ENCODE results near the gene TRIM72.
"Not testable (repeated sequence)": the region's sequence is repeated elsewhere in the genome, so short reads cannot be mapped to it uniquely, and the experiment has no call there.

TRIM72 gene

GRCh38 chr16:31242206-31242605, 28.3 kb downstream of the TRIM72 start:
- Histone ChIP-seq H3K27me3 (ENCODE audit: low read depth) (no peaks in the 10 kb centered on the region), H3K36me3 (replicated peaks) (no peaks in the 10 kb centered on the region), H3K4me3 (no peak overlapping the region), H3K9me3 (no peaks in the 10 kb centered on the region), H3K4me1 (no peaks in the 10 kb centered on the region)
- in situ Hi-C loops (cut with MboI; ENCODE audit: low sequenced_read_pairs) = no loop called here
- no peak for DNase-seq (ENCODE audit: low spot score in 2 of 2)

- in situ Hi-C loops (cut with MboI; ENCODE audit: low sequenced_read_pairs) = no loop called here
Observed at GRCh38 chr16:31243734-31244670, 30.1 kb downstream of the TRIM72 start.

GRCh38 chr16:31245598-31245997, 31.7 kb downstream of the TRIM72 start:
- H3K9me3 ChIP-seq; H3K36me3 ChIP-seq (replicated peaks); H3K4me3 ChIP-seq; DNase-seq (ENCODE audit: low spot score in 2 of 2); H3K27me3 ChIP-seq (ENCODE audit: low read depth); in situ Hi-C loops (cut with MboI; ENCODE audit: low sequenced_read_pairs); H3K4me1 ChIP-seq: not testable (repeated sequence)

More at GRCh38 chr16:31243734-31244670, 30.1 kb downstream of the TRIM72 start:
- Histone ChIP-seq H3K36me3 (replicated peaks) (no peaks in the 10 kb centered on the region), H3K9me3 (no peaks in the 10 kb centered on the region), H3K4me3 (no peak overlapping the region), H3K4me1 (no peaks in the 10 kb centered on the region), H3K27me3 (ENCODE audit: low read depth) (no peaks in the 10 kb centered on the region)
- DNase-seq (ENCODE audit: low spot score in 2 of 2) = no peak

DNA sequence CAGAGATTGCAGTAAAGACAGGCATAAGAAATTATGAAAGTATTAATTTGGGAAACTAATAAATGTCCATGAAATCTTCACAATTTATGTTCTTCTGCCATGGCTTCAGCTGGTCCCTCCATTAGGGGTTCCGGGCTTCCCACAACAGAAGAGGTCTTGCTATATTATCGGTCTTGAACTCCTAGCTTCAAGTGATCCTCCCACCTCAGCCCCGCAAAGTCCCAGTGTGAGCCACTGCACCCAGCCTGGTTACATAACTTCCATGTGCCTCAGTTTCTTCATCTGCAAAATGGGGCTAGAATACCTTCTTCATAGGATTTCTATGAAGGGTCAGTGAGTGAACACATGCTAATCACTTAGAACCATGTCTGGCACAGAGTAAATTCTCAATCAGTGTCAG, 32.4 kb downstream of the TRIM72 start:
- in situ Hi-C loops (cut with MboI; ENCODE audit: low sequenced_read_pairs) = no loop called here
- Histone ChIP-seq H3K4me3 (no peak overlapping the region), H3K4me1 (no peaks in the 10 kb centered on the region), H3K9me3 (no peaks in the 10 kb centered on the region), H3K27me3 (ENCODE audit: low read depth) (no peaks in the 10 kb centered on the region), H3K36me3 (replicated peaks) (no peaks in the 10 kb centered on the region)
- DNase-seq (ENCODE audit: low spot score in 2 of 2) = no peak

DNA sequence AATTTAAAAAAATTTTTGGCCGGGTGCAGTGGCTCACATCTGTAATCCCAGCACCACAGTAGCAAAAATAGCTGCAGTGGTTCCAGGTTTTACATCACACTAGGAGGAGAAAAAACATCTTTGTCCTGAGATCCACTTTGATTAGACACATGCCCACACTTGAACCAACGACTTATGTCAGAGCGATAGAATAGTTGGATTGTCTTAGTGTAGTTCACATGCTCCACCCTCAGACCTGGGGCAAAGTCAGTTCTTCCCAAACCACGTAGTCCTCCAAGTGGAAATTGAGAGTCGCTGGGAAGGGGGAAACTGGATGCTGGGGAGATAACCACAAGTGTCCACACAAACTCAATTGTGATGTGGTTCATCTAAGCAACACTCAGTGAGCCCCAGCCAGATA, 34.4 kb downstream of the TRIM72 start:
- H3K36me3 ChIP-seq (replicated peaks) = no peaks in the 10 kb centered on the region
- no peaks in the 10 kb centered on the region for H3K9me3 ChIP-seq
- no peaks in the 10 kb centered on the region for H3K27me3 ChIP-seq (ENCODE audit: low read depth)
- no peak for DNase-seq (ENCODE audit: low spot score in 2 of 2)
- H3K4me3 ChIP-seq = no peak overlapping the region
- H3K4me1 ChIP-seq = no peaks in the 10 kb centered on the region
- in situ Hi-C loops (cut with MboI; ENCODE audit: low sequenced_read_pairs) = no loop called here

GRCh38 chr16:31250782-31251384, 37.0 kb downstream of the TRIM72 start:
- Histone ChIP-seq H3K4me1 (no peaks in the 10 kb centered on the region), H3K4me3 (no peak overlapping the region), H3K9me3 (no peaks in the 10 kb centered on the region), H3K27me3 (ENCODE audit: low read depth) (peaks cover 4% of the 10 kb centered on the region; the same call in 1 of the 2 replicates), H3K36me3 (replicated peaks) (no peaks in the 10 kb centered on the region)
- DNase-seq (ENCODE audit: low spot score in 2 of 2) = no peak
- in situ Hi-C loops (cut with MboI; ENCODE audit: low sequenced_read_pairs) = no loop called here

DNA sequence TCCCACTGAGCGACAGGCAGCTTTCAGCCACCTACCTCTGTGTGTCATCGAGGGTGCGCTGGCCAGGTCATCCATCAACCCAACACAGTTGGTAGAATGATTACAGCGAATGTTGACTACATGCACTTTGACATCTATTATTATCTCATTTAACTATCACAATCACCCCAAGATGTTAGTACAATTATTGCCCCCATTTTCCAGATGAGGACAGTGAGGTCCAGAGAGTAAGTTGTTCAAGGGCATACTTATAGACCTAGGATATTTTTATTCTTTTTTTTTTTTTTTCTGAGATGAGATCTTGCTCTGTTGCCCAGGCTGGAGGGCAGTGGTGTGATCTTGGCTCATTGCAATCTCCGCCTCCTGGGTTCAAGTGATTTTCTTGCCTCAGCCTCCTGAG, 37.5 kb downstream of the TRIM72 start:
- Histone ChIP-seq H3K36me3 (replicated peaks) (no peaks in the 10 kb centered on the region), H3K4me3 (no peak overlapping the region), H3K9me3 (no peaks in the 10 kb centered on the region), H3K4me1 (no peaks in the 10 kb centered on the region), H3K27me3 (ENCODE audit: low read depth) (peaks cover 4% of the 10 kb centered on the region; the same call in 1 of the 2 replicates)
- in situ Hi-C loops (cut with MboI; ENCODE audit: low sequenced_read_pairs) = no loop called here
- DNase-seq (ENCODE audit: low spot score in 2 of 2) = no peak

- in situ Hi-C loops (cut with MboI; ENCODE audit: low sequenced_read_pairs) = no loop called here
- Histone ChIP-seq H3K36me3 (replicated peaks) (no peaks in the 10 kb centered on the region), H3K4me1 (no peaks in the 10 kb centered on the region), H3K9me3 (no peaks in the 10 kb centered on the region), H3K27me3 (ENCODE audit: low read depth) (peaks cover 4% of the 10 kb centered on the region; the same call in 1 of the 2 replicates), H3K4me3 (no peak overlapping the region)
- no peak for DNase-seq (ENCODE audit: low spot score in 2 of 2)
Observed at GRCh38 chr16:31253642-31254045, 39.7 kb downstream of the TRIM72 start.

GRCh38 chr16:31256466-31256865, 42.5 kb downstream of the TRIM72 start:
- Histone ChIP-seq H3K4me3 (no peak overlapping the region), H3K36me3 (replicated peaks) (no peaks in the 10 kb centered on the region), H3K27me3 (ENCODE audit: low read depth) (peaks cover 7% of the 10 kb centered on the region), H3K9me3 (no peaks in the 10 kb centered on the region), H3K4me1 (no peaks in the 10 kb centered on the region)
- no peak for DNase-seq (ENCODE audit: low spot score in 2 of 2)
- in situ Hi-C loops (cut with MboI; ENCODE audit: low sequenced_read_pairs) = no loop called here

DNA sequence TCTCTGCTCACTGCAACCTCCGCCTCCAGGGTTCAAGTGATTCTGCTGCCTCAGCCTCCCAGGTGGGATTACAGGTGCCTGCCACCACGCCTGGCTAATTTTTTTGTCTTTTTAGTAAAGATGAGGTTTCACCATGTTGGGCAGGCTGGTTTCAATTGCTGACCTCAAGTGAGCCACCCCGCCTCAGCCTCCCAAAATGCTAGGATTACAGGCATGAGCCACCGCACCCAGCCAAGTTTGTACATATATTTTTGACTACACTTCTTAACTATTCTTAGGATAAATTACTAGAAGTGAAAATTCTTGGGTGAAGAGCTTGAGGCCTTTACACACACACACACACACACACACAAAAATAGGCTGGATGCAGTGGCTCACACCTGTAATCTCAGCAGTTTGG, 44.4 kb downstream of the TRIM72 start:
- H3K4me3 ChIP-seq = no peak overlapping the region
- no peak for DNase-seq (ENCODE audit: low spot score in 2 of 2)
- H3K36me3 ChIP-seq (replicated peaks) = no peaks in the 10 kb centered on the region
- H3K27me3 ChIP-seq (ENCODE audit: low read depth) = peaks cover 7% of the 10 kb centered on the region
- H3K4me1 ChIP-seq = no peaks in the 10 kb centered on the region
- H3K9me3 ChIP-seq = no peaks in the 10 kb centered on the region
- in situ Hi-C loops (cut with MboI; ENCODE audit: low sequenced_read_pairs) = no loop called here

DNA sequence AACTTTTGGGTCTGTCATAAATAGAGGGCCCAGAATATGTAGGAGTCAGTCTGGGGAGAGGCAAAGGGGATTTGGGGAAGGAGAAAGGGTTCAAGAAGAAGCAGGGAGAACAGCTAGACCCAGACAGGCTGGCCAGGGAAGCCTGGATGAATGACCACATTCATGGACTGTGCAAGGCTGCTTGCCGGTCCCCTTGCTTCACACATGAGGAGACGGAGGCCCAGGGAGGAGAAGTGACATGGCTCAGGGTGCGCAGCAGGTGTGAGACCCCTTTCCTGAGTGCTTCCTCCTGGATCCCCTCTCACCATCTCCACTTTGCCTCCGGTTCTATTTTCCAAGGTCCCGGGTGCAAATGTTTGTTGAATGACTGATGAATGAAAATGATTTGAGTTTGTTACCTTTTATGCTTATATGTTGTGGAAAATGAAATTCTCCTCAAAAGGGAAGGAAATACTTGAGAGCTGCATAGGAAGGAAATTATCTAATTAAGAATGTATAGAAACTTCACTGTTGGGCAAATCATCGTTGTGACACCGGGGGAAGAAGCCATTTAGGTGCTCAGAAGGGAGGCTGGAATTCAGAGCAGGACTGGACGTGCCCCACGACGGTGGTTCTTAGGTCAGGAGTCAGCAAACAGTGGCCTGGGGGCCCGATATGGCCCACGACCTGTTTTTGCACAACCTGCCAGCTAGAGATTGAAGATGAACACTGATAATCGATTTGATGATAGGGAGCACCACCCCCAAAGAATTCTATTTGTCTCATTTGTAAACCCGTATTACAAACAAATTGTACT, 46.4 kb downstream of the TRIM72 start:
- no peaks in the 10 kb centered on the region for H3K36me3 ChIP-seq (replicated peaks)
- in situ Hi-C loops (cut with MboI; ENCODE audit: low sequenced_read_pairs) = no loop called here
- DNase-seq (ENCODE audit: low spot score in 2 of 2) = no peak
- H3K4me3 ChIP-seq = no peak overlapping the region
- H3K9me3 ChIP-seq = no peaks in the 10 kb centered on the region
- peaks cover 3% of the 10 kb centered on the region for H3K27me3 ChIP-seq (ENCODE audit: low read depth)
- no peaks in the 10 kb centered on the region for H3K4me1 ChIP-seq

GRCh38 chr16:31262084-31262483, 48.2 kb downstream of the TRIM72 start:
- Histone ChIP-seq H3K4me1 (no peaks in the 10 kb centered on the region), H3K27me3 (ENCODE audit: low read depth) (peaks cover 3% of the 10 kb centered on the region; the same call in 1 of the 2 replicates), H3K36me3 (replicated peaks) (no peaks in the 10 kb centered on the region), H3K4me3 (no peak overlapping the region), H3K9me3 (no peaks in the 10 kb centered on the region)
- DNase-seq (ENCODE audit: low spot score in 2 of 2) = no peak
- in situ Hi-C loops (cut with MboI; ENCODE audit: low sequenced_read_pairs) = no loop called here

- H3K4me3 ChIP-seq = no peak overlapping the region
- H3K27me3 ChIP-seq (ENCODE audit: low read depth) = peaks cover under 1% of the 10 kb centered on the region; the same call in 1 of the 2 replicates
- H3K36me3 ChIP-seq (replicated peaks) = no peaks in the 10 kb centered on the region
- in situ Hi-C loops (cut with MboI; ENCODE audit: low sequenced_read_pairs) = no loop called here
- no peaks in the 10 kb centered on the region for H3K4me1 ChIP-seq
- H3K9me3 ChIP-seq = no peaks in the 10 kb centered on the region; the same call in 1 of the 2 replicates
- no peak for DNase-seq (ENCODE audit: low spot score in 2 of 2)
Observed at GRCh38 chr16:31265329-31266245, 51.7 kb downstream of the TRIM72 start.
